Upper lobe of left lung (tissue), 6 donors: ENCODE measurements around the gene RBM20. TPM values are rescaled to one million over a fixed set of nuclear protein-coding genes. Genes with fewer than 3 reads are reported as not detected.

Source experiments
- ATAC-seq, 2 donors: fragments of 200-7000 bp; cut with Tn5 transposase; one replicate each; pipeline ENCODE4 v1.9.1; 2022; ENCODE audit warnings: mild to moderate bottlenecking in 2 of 2, moderate library complexity in 2 of 2; ENCODE audit not compliant: low FRiP score in 2 of 2
- DNase-seq, 2 donors: peaks; one replicate each; pipeline ENCODE4 v3.0.0-alpha.2; 2019 to 2020
- H3K27ac ChIP-seq, 4 donors: fragments of 200-600 bp; sonication (generic); one replicate each; pipeline ENCODE4 v1.5.1; 2016 to 2019
- H3K27me3 ChIP-seq, 4 donors: fragments of 200-600 bp; sonication (generic); one replicate each; pipeline ENCODE4 v1.5.1; 2017 to 2019
- H3K36me3 ChIP-seq, 4 donors: fragments of 200-600 bp; sonication (generic); one replicate each; pipeline ENCODE4 v1.5.1; 2016 to 2019
- H3K4me1 ChIP-seq, 4 donors: fragments of 200-600 bp; sonication (generic); one replicate each; pipeline ENCODE4 v1.5.1; 2018 to 2019
- H3K4me3 ChIP-seq, 4 donors: fragments of 200-600 bp; sonication (generic); one replicate each; pipeline ENCODE4 v1.5.1; 2017 to 2019; ENCODE audit warnings: mild to moderate bottlenecking in 2 of 4, moderate library complexity in 1 of 4
- H3K9me3 ChIP-seq, 4 donors: fragments of 200-600 bp; sonication (generic); one replicate each; pipeline ENCODE4 v1.5.1; 2018 to 2019
- CTCF ChIP-seq, 6 experiments: fragments of 450-650 bp in 4 of 6; fragments of 200-600 bp in 2 of 6; sonication (generic) in 2 of 6; IDR thresholded peaks; one replicate each; pipeline ENCODE4 v1.5.1; 2016 to 2019; ENCODE audit warnings: antibody characterized with exemption in 6 of 6
- EP300 ChIP-seq, 4 donors: sonication (generic); formaldehyde crosslinking; IDR thresholded peaks; one replicate each; pipeline ENCODE4 v1.5.1; 2017; ENCODE audit warnings: antibody characterized with exemption in 4 of 4, control low read depth in 2 of 4
- POLR2A ChIP-seq, 4 donors: fragments of 450-650 bp; IDR thresholded peaks; one replicate each; pipeline ENCODE4 v1.5.1; 2016 to 2017; ENCODE audit warnings: antibody characterized with exemption in 4 of 4, mild to moderate bottlenecking in 2 of 4
- POLR2AphosphoS5 ChIP-seq, 2 donors: sonication (generic); formaldehyde crosslinking; IDR thresholded peaks; one replicate each; pipeline ENCODE4 v1.5.1; 2017; ENCODE audit warnings: antibody characterized with exemption in 2 of 2
- WGBS, 2 donors: methylation state at CpG; one replicate each; pipeline ENCODE4 v1.1.5; 2017 to 2018; 5-methylcytosine and 5-hydroxymethylcytosine counted together
- total RNA-seq, 6 donors: library from RNA; depleted of rRNA in 4 of 6; stranded (reverse); fragments of >200 nt in 4 of 6; gene quantifications; one replicate each; pipeline versions ENCODE4 v1.1.0 to v1.2.1, GENCODE V29; 2016 to 2021
- donor health status: DM: no; HTN: no; CAD: no; lungs with moderate emphysema.
- donor health status: DM: no; HTN: yes; CAD: no; lungs with severe emphysema.

Gene RBM20
- total RNA-seq, 6 donors from 2014 or later = 0.11 to 7.5 (median 1.5) TPM

GRCh38 chr10:110775406-110775805, 131.3 kb downstream of the RBM20 start:
- Histone ChIP-seq H3K27ac (no peak overlapping the region), H3K9me3 (no peaks in the 10 kb centered on the region), H3K36me3 (no peaks in the 10 kb centered on the region), H3K4me3 (no peak overlapping the region), H3K4me1 (peaks cover 0 to 4% (median 0%) of the 10 kb centered on the region in 4 donors), H3K27me3 (peaks cover 0 to 2% (median 0%) of the 10 kb centered on the region in 4 donors)
- DNase-seq = no peak
- TF ChIP-seq EP300 (IDR thresholded peaks at IDR 0.05) (no peak), CTCF (IDR thresholded peaks at IDR 0.05) (no peak), POLR2AphosphoS5 (IDR thresholded peaks at IDR 0.05) (no peak), POLR2A (IDR thresholded peaks at IDR 0.05) (no peak)
- no peak for ATAC-seq
- WGBS, 2 donors = 87 to 88% methylated on average over 4 of the region's 4 CpGs

GRCh38 chr10:110777017-110777416, 132.9 kb downstream of the RBM20 start:
- ATAC-seq (no peak), DNase-seq (no peak)
- Histone ChIP-seq H3K27ac (no peak overlapping the region), H3K4me1 (peaks cover 0 to 4% (median 0%) of the 10 kb centered on the region in 4 donors), H3K4me3 (no peak overlapping the region), H3K9me3 (no peaks in the 10 kb centered on the region), H3K27me3 (no peaks in the 10 kb centered on the region), H3K36me3 (no peaks in the 10 kb centered on the region)
- TF ChIP-seq POLR2AphosphoS5 (IDR thresholded peaks at IDR 0.05) (no peak), EP300 (IDR thresholded peaks at IDR 0.05) (no peak), POLR2A (IDR thresholded peaks at IDR 0.05) (no peak), CTCF (IDR thresholded peaks at IDR 0.05) (no peak)
- WGBS, 2 donors = 95 to 97% methylated on average over 3 of the region's 3 CpGs

- no peak for ATAC-seq
- TF ChIP-seq POLR2AphosphoS5 (IDR thresholded peaks at IDR 0.05) = no peak
- no peak for TF ChIP-seq POLR2A (IDR thresholded peaks at IDR 0.05)
- no peak for TF ChIP-seq CTCF (IDR thresholded peaks at IDR 0.05)
- no peak for TF ChIP-seq EP300 (IDR thresholded peaks at IDR 0.05)
- Histone ChIP-seq H3K36me3 (no peaks in the 10 kb centered on the region), H3K9me3 (no peaks in the 10 kb centered on the region), H3K27me3 (no peaks in the 10 kb centered on the region), H3K27ac (no peak overlapping the region), H3K4me3 (no peak overlapping the region), H3K4me1 (peaks cover 0 to 4% (median 0%) of the 10 kb centered on the region in 4 donors)
- DNase-seq = no peak
- 82 to 90% methylated on average over 4 of the region's 4 CpGs for WGBS, 2 donors
Measured at GRCh38 chr10:110777661-110778060, 133.5 kb downstream of the RBM20 start.

- H3K27ac ChIP-seq = no peak overlapping the region
- ATAC-seq = no peak
- no peaks in the 10 kb centered on the region for H3K36me3 ChIP-seq
- DNase-seq = no peak
- H3K4me1 ChIP-seq = peaks cover 0 to 4% (median 0%) of the 10 kb centered on the region in 4 donors
- H3K27me3 ChIP-seq = no peaks in the 10 kb centered on the region
- H3K4me3 ChIP-seq = no peak overlapping the region
- no peaks in the 10 kb centered on the region for H3K9me3 ChIP-seq
- 53 to 55% methylated on average over 1 of the region's 1 CpG for WGBS, 2 donors
- no peak for TF ChIP-seq CTCF (IDR thresholded peaks at IDR 0.05)
- no peak for TF ChIP-seq POLR2AphosphoS5 (IDR thresholded peaks at IDR 0.05)
- no peak for TF ChIP-seq POLR2A (IDR thresholded peaks at IDR 0.05)
- no peak for TF ChIP-seq EP300 (IDR thresholded peaks at IDR 0.05)
Measured at GRCh38 chr10:110778211-110778610, 134.1 kb downstream of the RBM20 start.

- H3K4me1 ChIP-seq = no peaks in the 10 kb centered on the region
- no peak overlapping the region for H3K27ac ChIP-seq
- H3K36me3 ChIP-seq = no peaks in the 10 kb centered on the region
- H3K27me3 ChIP-seq = no peaks in the 10 kb centered on the region
- DNase-seq (no peak), ATAC-seq (no peak)
- WGBS, 2 donors = 41 to 63% methylated on average over 3 of the region's 3 CpGs
- TF ChIP-seq POLR2AphosphoS5 (IDR thresholded peaks at IDR 0.05) = no peak
- no peak for TF ChIP-seq CTCF (IDR thresholded peaks at IDR 0.05)
- TF ChIP-seq POLR2A (IDR thresholded peaks at IDR 0.05) = no peak
- TF ChIP-seq EP300 (IDR thresholded peaks at IDR 0.05) = no peak
- no peak overlapping the region for H3K4me3 ChIP-seq
- no peaks in the 10 kb centered on the region for H3K9me3 ChIP-seq
Measured at GRCh38 chr10:110779489-110779888, 135.4 kb downstream of the RBM20 start.
